Activated B cell treated with CpG ODN at 0.5 μM for 24 hours (primary cell): ENCODE data around the gene PTPRK. TPM values are rescaled to one million over a fixed set of nuclear protein-coding genes. Genes with fewer than 3 reads are reported as not detected.

Experiments
- ATAC-seq: fragments of 200-7000 bp; cut with Tn5 transposase; one replicate; pipeline ENCODE4 v1.10.0; 2021; ENCODE audit warnings: low read depth, mild to moderate bottlenecking, moderate library complexity
- CTCF ChIA-PET: fragments of 350-600 bp; sonication (Branson Sonifier 250); formaldehyde crosslinking; loops from one replicate; lab custom pipeline; 2021; ENCODE audit warnings: antibody characterized with exemption; lab: Charles Lee
- POLR2A ChIA-PET: fragments of 350-600 bp; sonication (Branson Sonifier 250); formaldehyde crosslinking; loops from one replicate; lab custom pipeline; 2021; ENCODE audit warnings: antibody characterized with exemption; lab: Charles Lee
- DNase-seq: peaks from one replicate; pipeline ENCODE4 v3.0.0; 2022
- H3K27ac Mint-ChIP-seq: one replicate; pipeline ENCODE4 v1.8.0; 2020; ENCODE audit warnings: mixed read lengths
- H3K27me3 Mint-ChIP-seq: one replicate; pipeline ENCODE4 v1.8.0; 2021; ENCODE audit warnings: mixed read lengths
- H3K36me3 Mint-ChIP-seq: one replicate; pipeline ENCODE4 v1.8.0; 2021; ENCODE audit warnings: low read depth, mixed read lengths
- H3K4me1 Mint-ChIP-seq: one replicate; pipeline ENCODE4 v1.8.0; 2021; ENCODE audit warnings: mixed read lengths
- H3K4me3 Mint-ChIP-seq: one replicate; pipeline ENCODE4 v1.8.0; 2020; ENCODE audit warnings: mild to moderate bottlenecking, mixed read lengths
- H3K9me3 Mint-ChIP-seq: one replicate; pipeline ENCODE4 v1.8.0; 2020; ENCODE audit warnings: mixed read lengths
- intact Hi-C: fragments of 100-400 bp; cut with micrococcal nuclease; formaldehyde crosslinking; loops from one replicate; pipeline ENCODE4 v1.15.1; 2024
- total RNA-seq: library from RNA; stranded (reverse); gene quantifications from 2 replicates; pipeline ENCODE4 v1.2.3, GENCODE V29; 2022
- TF ChIP-seq, protein P1 (sequence below): fragments of 200-600 bp; IDR thresholded peaks from one replicate; pipeline ENCODE4 v1.8.0; 2022; ENCODE audit warnings: antibody characterized with exemption, mild to moderate bottlenecking

PTPRK gene
- total RNA-seq, 1 donor from 2014 or later, result 14.2 TPM

DNA sequence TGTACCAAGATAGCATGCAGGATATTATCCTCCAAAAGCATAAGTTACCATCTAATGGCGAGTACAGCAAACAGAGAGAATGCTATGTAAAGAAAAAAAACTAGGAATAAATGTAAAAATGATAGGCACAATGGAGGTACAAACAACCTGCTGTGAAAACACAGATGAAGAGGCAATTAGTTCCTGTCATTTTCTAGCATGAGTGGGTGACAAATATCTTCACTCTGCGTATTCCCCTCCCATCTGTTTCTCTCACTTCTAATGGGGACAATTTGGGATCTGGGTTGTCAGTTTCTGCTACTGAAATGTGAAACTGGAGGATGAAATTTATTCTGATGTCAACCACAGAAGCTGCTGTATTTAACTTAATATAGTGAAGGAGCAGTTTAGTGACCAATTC is 11.7 kb upstream of the PTPRK start:
- ATAC-seq, result no peak
- no peak for DNase-seq
- no peaks in the 10 kb centered on the region for H3K9me3 Mint-ChIP-seq
- H3K4me3 Mint-ChIP-seq, result no peak overlapping the region
- H3K4me1 Mint-ChIP-seq, result no peaks in the 10 kb centered on the region
- CTCF ChIA-PET, result no interaction called here
- POLR2A ChIA-PET, result no interaction called here
- no peak overlapping the region for H3K27ac Mint-ChIP-seq
- no peaks in the 10 kb centered on the region for H3K36me3 Mint-ChIP-seq
- intact Hi-C loops, result no loop called here
- TF ChIP-seq, protein P1, sequence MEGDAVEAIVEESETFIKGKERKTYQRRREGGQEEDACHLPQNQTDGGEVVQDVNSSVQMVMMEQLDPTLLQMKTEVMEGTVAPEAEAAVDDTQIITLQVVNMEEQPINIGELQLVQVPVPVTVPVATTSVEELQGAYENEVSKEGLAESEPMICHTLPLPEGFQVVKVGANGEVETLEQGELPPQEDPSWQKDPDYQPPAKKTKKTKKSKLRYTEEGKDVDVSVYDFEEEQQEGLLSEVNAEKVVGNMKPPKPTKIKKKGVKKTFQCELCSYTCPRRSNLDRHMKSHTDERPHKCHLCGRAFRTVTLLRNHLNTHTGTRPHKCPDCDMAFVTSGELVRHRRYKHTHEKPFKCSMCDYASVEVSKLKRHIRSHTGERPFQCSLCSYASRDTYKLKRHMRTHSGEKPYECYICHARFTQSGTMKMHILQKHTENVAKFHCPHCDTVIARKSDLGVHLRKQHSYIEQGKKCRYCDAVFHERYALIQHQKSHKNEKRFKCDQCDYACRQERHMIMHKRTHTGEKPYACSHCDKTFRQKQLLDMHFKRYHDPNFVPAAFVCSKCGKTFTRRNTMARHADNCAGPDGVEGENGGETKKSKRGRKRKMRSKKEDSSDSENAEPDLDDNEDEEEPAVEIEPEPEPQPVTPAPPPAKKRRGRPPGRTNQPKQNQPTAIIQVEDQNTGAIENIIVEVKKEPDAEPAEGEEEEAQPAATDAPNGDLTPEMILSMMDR, result no peak
- peaks cover 3% of the 10 kb centered on the region for H3K27me3 Mint-ChIP-seq

DNA sequence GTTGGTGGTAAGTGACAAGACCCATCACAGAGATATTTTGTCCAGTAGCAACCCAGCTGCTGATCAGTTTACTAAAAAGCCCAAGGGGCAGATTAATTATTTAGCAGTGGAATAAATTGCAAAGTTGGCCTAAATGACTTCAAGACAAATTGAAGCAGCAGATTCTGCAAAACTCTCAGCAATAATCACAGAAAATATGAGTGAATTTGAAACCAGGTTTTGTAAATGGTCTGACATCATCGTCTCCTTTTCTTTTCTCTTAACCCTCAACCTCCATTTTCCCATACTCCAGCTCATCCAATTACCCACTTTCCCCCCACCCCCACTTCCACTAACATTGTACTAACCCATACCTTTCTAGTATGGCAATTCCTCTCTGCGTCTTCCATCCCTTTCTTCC is 11.3 kb upstream of the PTPRK start:
- intact Hi-C loops, result no loop called here
- no peak for DNase-seq
- Mint-ChIP-seq H3K9me3 (no peaks in the 10 kb centered on the region), H3K36me3 (no peaks in the 10 kb centered on the region), H3K4me3 (no peak overlapping the region), H3K27me3 (peaks cover 3% of the 10 kb centered on the region), H3K27ac (no peak overlapping the region), H3K4me1 (no peaks in the 10 kb centered on the region)
- POLR2A ChIA-PET, result no interaction called here
- CTCF ChIA-PET, result no interaction called here
- TF ChIP-seq, protein P1, result no peak
- ATAC-seq, result no peak

DNA sequence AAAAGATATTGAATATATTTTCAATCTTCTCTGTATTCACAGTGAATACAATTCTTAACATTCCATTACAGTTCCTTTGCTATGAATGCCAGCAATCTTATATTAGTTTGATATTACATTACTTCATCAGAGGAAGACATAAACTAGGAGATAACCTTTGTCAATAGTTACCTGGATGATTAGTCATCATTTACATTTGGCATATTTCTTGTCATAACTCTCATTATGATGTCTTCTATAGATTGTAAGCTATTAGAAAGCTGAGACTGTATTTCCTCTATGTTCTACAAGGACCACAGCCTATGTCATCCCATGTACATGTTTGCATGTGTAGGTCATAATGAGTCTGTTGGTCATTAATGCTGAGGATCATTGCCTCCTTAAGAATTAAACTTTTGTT is 7.8 kb upstream of the PTPRK start:
- H3K27me3 Mint-ChIP-seq, result peaks cover 8% of the 10 kb centered on the region
- no peak overlapping the region for H3K4me3 Mint-ChIP-seq
- TF ChIP-seq, protein P1, result no peak

DNA sequence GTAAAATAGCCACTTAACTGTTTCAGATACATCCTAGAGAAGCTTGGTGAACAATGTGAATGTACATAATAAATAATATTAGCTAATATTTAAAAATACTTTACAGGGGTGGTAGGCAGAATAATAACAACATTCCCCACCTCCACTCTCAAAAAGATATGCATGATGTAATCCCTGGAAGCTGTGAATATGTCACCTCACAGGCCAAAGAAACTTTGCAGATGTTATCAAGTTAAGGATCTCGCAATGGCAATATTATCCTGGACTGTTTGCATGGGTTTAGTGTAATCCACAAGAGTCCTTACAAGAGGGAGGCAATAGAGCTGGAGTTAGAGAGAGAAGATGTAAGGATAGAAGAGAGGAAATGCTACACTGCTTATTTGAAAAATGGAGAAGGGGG is 7.0 kb upstream of the PTPRK start:
- POLR2A ChIA-PET, result no interaction called here
- Mint-ChIP-seq H3K36me3 (no peaks in the 10 kb centered on the region), H3K4me1 (no peaks in the 10 kb centered on the region), H3K9me3 (no peaks in the 10 kb centered on the region), H3K4me3 (no peak overlapping the region), H3K27me3 (peaks cover 11% of the 10 kb centered on the region), H3K27ac (no peak overlapping the region)
- intact Hi-C loops, result no loop called here
- ATAC-seq (no peak), DNase-seq (no peak)
- TF ChIP-seq, protein P1, result no peak
- CTCF ChIA-PET, result no interaction called here

More for the DNA sequence above, 7.8 kb upstream of the PTPRK start:
- no peaks in the 10 kb centered on the region for H3K4me1 Mint-ChIP-seq
- H3K9me3 Mint-ChIP-seq, result no peaks in the 10 kb centered on the region
- intact Hi-C loops, result no loop called here
- no peaks in the 10 kb centered on the region for H3K36me3 Mint-ChIP-seq
- POLR2A ChIA-PET, result no interaction called here
- DNase-seq, result no peak
- H3K27ac Mint-ChIP-seq, result no peak overlapping the region
- no peak for ATAC-seq
- CTCF ChIA-PET, result no interaction called here

DNA sequence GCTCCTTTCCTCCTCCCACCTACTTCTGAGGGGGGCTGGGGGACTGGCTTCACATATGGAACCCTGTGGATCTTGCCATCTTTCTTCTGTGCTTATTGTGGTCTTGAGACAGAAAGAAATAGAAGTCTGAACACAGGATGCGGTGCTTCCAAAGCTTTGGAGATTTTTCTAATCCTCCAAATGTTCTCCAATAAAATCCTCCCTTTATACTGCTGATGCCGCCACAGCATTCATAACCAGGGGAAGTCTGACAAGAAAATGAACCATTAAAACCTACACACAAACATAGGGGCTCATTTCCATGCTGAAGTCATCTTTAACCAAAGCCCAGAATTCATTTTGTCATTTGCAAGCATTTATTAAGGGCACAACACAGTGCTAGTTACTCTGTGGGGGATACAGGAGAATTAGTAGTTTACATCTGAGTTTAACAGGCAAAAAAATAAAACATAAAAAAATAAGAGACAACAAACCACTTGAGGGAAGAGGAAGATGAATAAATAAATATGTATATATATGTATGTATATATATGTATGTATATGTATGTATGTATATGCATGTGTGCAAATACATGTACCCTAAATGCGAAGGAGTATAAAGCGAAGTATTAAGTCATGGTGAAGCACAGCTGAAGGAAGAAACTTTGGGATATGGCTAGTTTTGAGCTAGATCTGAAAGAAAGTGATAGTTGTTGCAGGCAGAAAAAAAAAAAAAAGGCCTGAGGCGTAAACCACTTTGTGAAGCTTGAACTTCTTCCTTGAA is 5.9 kb upstream of the PTPRK start:
- peaks cover 11% of the 10 kb centered on the region for H3K27me3 Mint-ChIP-seq
- H3K4me1 Mint-ChIP-seq, result no peaks in the 10 kb centered on the region
- TF ChIP-seq, protein P1, result no peak
- ChIA-PET POLR2A (no interaction called here), CTCF (no interaction called here)
- no peaks in the 10 kb centered on the region for H3K9me3 Mint-ChIP-seq
- DNase-seq (no peak), ATAC-seq (no peak)
- intact Hi-C loops, result no loop called here
- no peak overlapping the region for H3K27ac Mint-ChIP-seq
- no peaks in the 10 kb centered on the region for H3K36me3 Mint-ChIP-seq
- H3K4me3 Mint-ChIP-seq, result no peak overlapping the region
